Mesenchymal stem cell (in vitro differentiated cells and primary cell): Measurements from ENCODE around the gene UNC13A.
A peak's percentile ranks its signal among the peaks of the same experiment; 100 is the strongest.

Experiments used
- DNase-seq: peaks from one replicate; pipeline ENCODE4 v3.0.0-alpha.2; 2013
- H2AFZ ChIP-seq: one replicate; pipeline ENCODE4 v1.6.1; 2013; ENCODE audit warnings: low read depth, mild to moderate bottlenecking, control low read depth, inconsistent platforms, low read length, moderate library complexity
- H2AK5ac ChIP-seq: 2 replicates; pipeline ENCODE4 v1.6.1; 2013; ENCODE audit warnings: low read length, moderate library complexity, mild to moderate bottlenecking, inconsistent platforms; ENCODE audit not compliant: severe bottlenecking
- H2BK120ac ChIP-seq: one replicate; pipeline ENCODE4 v1.6.1; 2013; ENCODE audit warnings: low read depth, mild to moderate bottlenecking, inconsistent platforms, low read length, moderate library complexity
- H2BK12ac ChIP-seq, 2 experiments: one replicate each; pipeline ENCODE4 v1.6.1; 2013; ENCODE audit warnings: inconsistent platforms in 2 of 2, low read length in 2 of 2, mild to moderate bottlenecking in 2 of 2, moderate library complexity in 2 of 2, control low read depth in 1 of 2
- H2BK15ac ChIP-seq: one replicate; pipeline ENCODE4 v1.6.1; 2013; ENCODE audit warnings: mild to moderate bottlenecking, low read depth, inconsistent platforms; ENCODE audit not compliant: poor library complexity, severe bottlenecking
- H2BK5ac ChIP-seq: 2 replicates; pipeline ENCODE4 v1.6.1; 2013; ENCODE audit warnings: low read depth, mild to moderate bottlenecking, low read length, control low read depth, inconsistent platforms; ENCODE audit not compliant: poor library complexity, severe bottlenecking
- H3K14ac ChIP-seq, 2 experiments: one replicate each; pipeline ENCODE4 v1.6.1; 2013; ENCODE audit warnings: inconsistent platforms in 2 of 2, low read length in 2 of 2, control low read depth in 1 of 2, mild to moderate bottlenecking in 1 of 2, moderate library complexity in 1 of 2
- H3K18ac ChIP-seq, 2 experiments: one replicate each; pipeline ENCODE4 v1.6.1; 2013; ENCODE audit warnings: inconsistent platforms in 2 of 2, low read length in 2 of 2, control low read depth in 1 of 2, low read depth in 1 of 2, mild to moderate bottlenecking in 1 of 2
- H3K23ac ChIP-seq, 2 experiments: one replicate each; pipeline ENCODE4 v1.6.1; 2013; ENCODE audit warnings: inconsistent platforms in 2 of 2, low read length in 2 of 2, mild to moderate bottlenecking in 2 of 2, moderate library complexity in 2 of 2, control low read depth in 1 of 2
- H3K27ac ChIP-seq: 2 replicates; pipeline ENCODE4 v1.5.1; 2013; ENCODE audit warnings: mild to moderate bottlenecking, moderate library complexity, low read length, control low read depth, inconsistent platforms; ENCODE audit not compliant: poor library complexity, severe bottlenecking
- H3K27me3 ChIP-seq, 2 experiments: 2 replicates each; pipeline versions ENCODE4 v1.6.1 to v1.7.0; 2013; ENCODE audit warnings: low read length in 2 of 2, mild to moderate bottlenecking in 2 of 2, moderate library complexity in 2 of 2, control low read depth in 1 of 2, inconsistent platforms in 1 of 2; ENCODE audit not compliant: control insufficient read depth in 1 of 2, insufficient read depth in 1 of 2
- H3K36me3 ChIP-seq, 2 experiments: 2 replicates each; pipeline versions ENCODE4 v1.6.1 to v1.7.0; 2013; ENCODE audit warnings: low read length in 2 of 2, control low read depth in 1 of 2, inconsistent platforms in 1 of 2, low read depth in 1 of 2, mild to moderate bottlenecking in 1 of 2; ENCODE audit not compliant: insufficient read depth in 2 of 2, control insufficient read depth in 1 of 2
- H3K4ac ChIP-seq, 2 experiments: one replicate each; pipeline ENCODE4 v1.6.1; 2013; ENCODE audit warnings: inconsistent platforms in 2 of 2, low read length in 2 of 2, mild to moderate bottlenecking in 2 of 2, moderate library complexity in 2 of 2, control low read depth in 1 of 2, low read depth in 1 of 2
- H3K4me1 ChIP-seq: 2 replicates; pipeline ENCODE4 v1.6.1; 2013; ENCODE audit warnings: low read depth, low read length, control low read depth; ENCODE audit not compliant: control insufficient read depth, insufficient read depth
- H3K4me2 ChIP-seq: 2 replicates; pipeline ENCODE4 v1.6.1; 2013; ENCODE audit warnings: low read length, mild to moderate bottlenecking, inconsistent platforms; ENCODE audit not compliant: poor library complexity, severe bottlenecking
- H3K4me3 ChIP-seq, 2 experiments: 2 replicates each; pipeline versions ENCODE4 v1.5.1 to v1.7.0; 2013; ENCODE audit warnings: low read length in 2 of 2, mild to moderate bottlenecking in 2 of 2, control low read depth in 1 of 2, low read depth in 1 of 2; ENCODE audit not compliant: insufficient read depth in 1 of 2
- H3K79me1 ChIP-seq: replicated peaks from 2 replicates; pipeline ENCODE4 v1.6.1; 2013; ENCODE audit warnings: mild to moderate bottlenecking, control low read depth, low read length, inconsistent platforms; ENCODE audit not compliant: poor library complexity, severe bottlenecking
- H3K9ac ChIP-seq: 2 replicates; pipeline ENCODE4 v1.7.0; 2013; ENCODE audit warnings: mild to moderate bottlenecking, low read length, moderate library complexity
- H3K9me3 ChIP-seq: 2 replicates; pipeline ENCODE4 v1.7.0; 2013; ENCODE audit warnings: mild to moderate bottlenecking, low read length; ENCODE audit not compliant: control insufficient read depth
- H4K8ac ChIP-seq: one replicate; pipeline ENCODE4 v1.6.1; 2013; ENCODE audit warnings: inconsistent platforms, mild to moderate bottlenecking, low read length, moderate library complexity
- H4K91ac ChIP-seq: one replicate; pipeline ENCODE4 v1.6.1; 2013; ENCODE audit warnings: mild to moderate bottlenecking, low read length, inconsistent platforms
- WGBS: methylation state at CpG from one replicate; pipeline ENCODE4 v1.1.7; 2013; ENCODE audit warnings: mixed read lengths; 5-methylcytosine and 5-hydroxymethylcytosine counted together

The UNC13A gene

GRCh38 chr19:17607936-17608335 lies 80.2 kb downstream of the UNC13A start:
- no peak overlapping the region for H2AK5ac ChIP-seq
- H4K91ac ChIP-seq, result no peak overlapping the region
- no peak overlapping the region for H3K4ac ChIP-seq
- no peak overlapping the region for H2BK12ac ChIP-seq
- no peak overlapping the region for H3K27ac ChIP-seq
- no peak overlapping the region for H3K23ac ChIP-seq
- H2AFZ ChIP-seq, result no peak overlapping the region
- whole genome bisulfite sequencing, result over 99% methylated on average over 6 of the region's 9 CpGs
- H4K8ac ChIP-seq, result no peak overlapping the region
- no peak overlapping the region for H2BK15ac ChIP-seq
- H3K36me3 ChIP-seq, result no peaks in the 10 kb centered on the region
- H2BK120ac ChIP-seq, result no peak overlapping the region
- peaks cover 11 to 33% of the 10 kb centered on the region in 2 experiments for H3K27me3 ChIP-seq
- no peak overlapping the region for H3K4me3 ChIP-seq
- peaks cover 11% of the 10 kb centered on the region for H3K4me1 ChIP-seq
- H2BK5ac ChIP-seq, result no peak overlapping the region
- DNase-seq, result no peak
- no peak overlapping the region for H3K4me2 ChIP-seq
- no peaks in the 10 kb centered on the region for H3K9me3 ChIP-seq
- no peak overlapping the region for H3K9ac ChIP-seq
- no peak overlapping the region for H3K18ac ChIP-seq
- no peak overlapping the region for H3K14ac ChIP-seq
- no peaks in the 10 kb centered on the region for H3K79me1 ChIP-seq

GRCh38 chr19:17606590-17607185 lies 81.5 kb downstream of the UNC13A start:
- Histone ChIP-seq H3K27ac (no peak overlapping the region), H3K9me3 (no peaks in the 10 kb centered on the region), H4K8ac (no peak overlapping the region), H4K91ac (no peak overlapping the region), H3K4me2 (peak overlapping the region; percentile 71), H3K23ac (peak overlapping the region in 1 of 2 experiments; percentile 80), H2BK5ac (no peak overlapping the region), H3K79me1 (no peaks in the 10 kb centered on the region), H2BK12ac (no peak overlapping the region), H2AK5ac (no peak overlapping the region), H3K4ac (no peak overlapping the region), H3K27me3 (peaks cover 24 to 37% of the 10 kb centered on the region in 2 experiments), H2AFZ (no peak overlapping the region), H3K4me3 (peak overlapping the region; percentile 55 to 68), H3K36me3 (no peaks in the 10 kb centered on the region), H3K9ac (no peak overlapping the region), H3K18ac (no peak overlapping the region), H3K14ac (no peak overlapping the region), H2BK120ac (no peak overlapping the region), H3K4me1 (peaks cover 11% of the 10 kb centered on the region), H2BK15ac (no peak overlapping the region)
- 22% methylated on average over 18 of the region's 18 CpGs for WGBS
- no peak for DNase-seq

DNA sequence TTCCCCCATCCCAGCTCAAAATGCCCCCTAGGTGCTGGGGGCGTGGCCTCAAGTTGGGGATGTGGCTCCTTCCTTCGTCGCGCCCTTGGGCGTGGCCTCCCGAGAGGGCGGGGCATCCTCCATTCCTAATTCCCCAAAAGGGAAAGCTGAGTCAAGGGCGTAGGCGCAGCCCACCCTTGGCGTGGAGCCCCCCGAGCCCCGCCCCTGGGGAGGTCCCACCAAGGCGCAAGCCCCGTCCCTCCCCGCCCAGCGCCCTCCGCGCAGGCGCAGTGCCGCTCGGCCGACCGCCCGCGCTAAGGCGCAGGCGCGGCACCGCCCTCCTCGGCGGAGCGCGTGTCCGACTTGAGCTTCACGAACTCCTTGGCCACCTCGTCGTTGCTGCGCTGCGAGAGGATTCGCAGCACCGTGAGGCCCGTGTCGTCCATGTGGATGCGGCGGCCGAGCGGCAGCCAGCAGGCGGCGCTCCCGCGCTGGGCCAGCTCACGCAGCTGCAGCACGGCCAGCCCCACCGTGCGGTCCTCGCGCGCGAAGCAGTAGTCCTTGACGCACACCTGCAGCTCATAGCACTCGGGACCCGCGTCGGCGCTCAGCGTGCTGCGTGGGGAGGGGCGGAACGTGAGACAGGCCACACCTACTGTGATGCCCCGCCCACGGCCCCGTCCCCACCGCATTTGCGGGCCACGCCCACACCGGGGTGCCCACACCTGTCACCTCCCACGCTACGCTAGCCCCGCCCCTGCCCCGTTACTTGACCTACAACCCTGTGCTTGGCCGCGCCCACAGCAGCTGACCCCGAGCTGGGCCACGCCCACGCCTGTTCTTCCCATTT lies 82.2 kb downstream of the UNC13A start:
- Histone ChIP-seq H3K27ac (no peak overlapping the region), H2BK120ac (no peak overlapping the region), H2AFZ (peak overlapping the region; percentile 80), H3K79me1 (no peaks in the 10 kb centered on the region), H3K9me3 (no peaks in the 10 kb centered on the region), H3K4me2 (peak overlapping the region; percentile 71), H4K8ac (peak overlapping the region; percentile 24), H2BK12ac (peak overlapping the region in 1 of 2 experiments; percentile 51), H2BK15ac (no peak overlapping the region), H3K18ac (peak overlapping the region; percentile 25 to 79), H2AK5ac (no peak overlapping the region), H4K91ac (no peak overlapping the region), H3K36me3 (no peaks in the 10 kb centered on the region), H2BK5ac (no peak overlapping the region), H3K14ac (peak overlapping the region in 1 of 2 experiments; percentile 96), H3K23ac (no peak overlapping the region), H3K27me3 (peaks cover 29 to 39% of the 10 kb centered on the region in 2 experiments), H3K4me1 (peaks cover 11% of the 10 kb centered on the region), H3K4ac (peak overlapping the region in 1 of 2 experiments; percentile 57), H3K9ac (no peak overlapping the region), H3K4me3 (peak overlapping the region; percentile 55 to 68)
- DNase-seq, result peak; percentile 74
- under 1% methylated on average over 82 of the region's 85 CpGs for WGBS

GRCh38 chr19:17605117-17605516 lies 83.0 kb downstream of the UNC13A start:
- H3K4me2 ChIP-seq, result no peak overlapping the region
- H4K8ac ChIP-seq, result no peak overlapping the region
- H3K4me1 ChIP-seq, result peaks cover 11% of the 10 kb centered on the region
- H2BK12ac ChIP-seq, result no peak overlapping the region
- no peak overlapping the region for H3K9ac ChIP-seq
- H4K91ac ChIP-seq, result no peak overlapping the region
- H2AFZ ChIP-seq, result no peak overlapping the region
- H2BK5ac ChIP-seq, result no peak overlapping the region
- H3K79me1 ChIP-seq, result no peaks in the 10 kb centered on the region
- H3K4ac ChIP-seq, result no peak overlapping the region
- H3K36me3 ChIP-seq, result no peaks in the 10 kb centered on the region
- no peak overlapping the region for H2AK5ac ChIP-seq
- H2BK15ac ChIP-seq, result no peak overlapping the region
- H3K23ac ChIP-seq, result no peak overlapping the region
- no peak overlapping the region for H3K18ac ChIP-seq
- peaks cover 29 to 40% of the 10 kb centered on the region in 2 experiments for H3K27me3 ChIP-seq
- no peak overlapping the region for H3K4me3 ChIP-seq
- no peaks in the 10 kb centered on the region for H3K9me3 ChIP-seq
- no peak for DNase-seq
- no peak overlapping the region for H3K14ac ChIP-seq
- H3K27ac ChIP-seq, result no peak overlapping the region
- over 99% methylated on average over 5 of the region's 8 CpGs for WGBS
- no peak overlapping the region for H2BK120ac ChIP-seq
